ENCODE data around the gene CRYBG1. TPM values are rescaled to one million over a fixed set of nuclear protein-coding genes. Genes with fewer than 3 reads are reported as not detected.
"Not testable (repeated sequence)": the region's sequence is repeated elsewhere in the genome, so short reads cannot be mapped to it uniquely, and the experiment has no call there.

CRYBG1 gene
- total RNA-seq, 1 experiment from 2014 or later, result 31.3 TPM

- DNase-seq (ENCODE audit: low spot score), result no peak
Measured at GRCh38 chr6:106373502-106374239, 13.2 kb downstream of the CRYBG1 start.

- DNase-seq (ENCODE audit: low spot score), result no peak
Measured at GRCh38 chr6:106377061-106377540, 16.6 kb downstream of the CRYBG1 start.

GRCh38 chr6:106379951-106380350 is 19.4 kb downstream of the CRYBG1 start:
- no peak for DNase-seq (ENCODE audit: low spot score)

GRCh38 chr6:106380407-106380806 is 19.9 kb downstream of the CRYBG1 start:
- no peak for DNase-seq (ENCODE audit: low spot score)

DNA sequence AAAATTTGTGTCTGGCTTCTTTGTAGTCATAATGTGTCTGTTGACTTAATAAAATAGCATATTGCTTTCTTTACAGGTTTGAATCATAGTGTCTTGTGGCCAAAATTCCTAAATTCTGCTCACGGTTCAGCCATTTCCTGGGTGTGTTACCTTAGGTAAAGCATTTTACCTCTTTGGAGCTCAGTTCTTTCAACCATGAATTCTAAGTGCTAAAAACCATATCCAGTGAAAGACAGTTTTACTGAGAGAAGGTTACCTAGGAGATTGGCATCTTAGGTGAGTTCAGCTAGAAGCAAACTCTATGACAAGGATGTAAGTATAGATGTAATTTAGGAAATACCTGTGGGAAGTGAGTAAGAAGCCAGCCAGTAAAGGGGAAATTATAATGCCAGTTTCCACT is 20.7 kb downstream of the CRYBG1 start:
- no peak for DNase-seq (ENCODE audit: low spot score)

DNA sequence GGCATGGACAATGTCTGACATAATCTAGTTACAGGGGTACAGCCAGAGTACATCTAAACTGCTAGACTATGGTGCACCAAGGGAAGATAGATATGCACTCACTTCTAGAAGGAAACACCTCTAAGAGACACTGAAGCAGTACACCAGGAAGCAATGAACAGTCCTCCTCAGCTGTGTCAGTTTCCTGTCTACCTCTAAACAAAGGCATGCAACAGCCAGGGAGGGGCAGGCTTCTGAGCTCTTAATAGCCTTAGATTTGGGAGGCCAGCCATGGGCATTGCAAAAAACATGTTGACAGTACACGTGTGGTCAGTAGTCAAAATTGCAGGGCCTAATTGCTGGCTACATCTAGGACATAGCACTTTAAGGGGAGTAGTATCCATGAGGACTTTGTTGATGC is 21.4 kb downstream of the CRYBG1 start:
- peak; percentile 58 for DNase-seq (ENCODE audit: low spot score)

DNA sequence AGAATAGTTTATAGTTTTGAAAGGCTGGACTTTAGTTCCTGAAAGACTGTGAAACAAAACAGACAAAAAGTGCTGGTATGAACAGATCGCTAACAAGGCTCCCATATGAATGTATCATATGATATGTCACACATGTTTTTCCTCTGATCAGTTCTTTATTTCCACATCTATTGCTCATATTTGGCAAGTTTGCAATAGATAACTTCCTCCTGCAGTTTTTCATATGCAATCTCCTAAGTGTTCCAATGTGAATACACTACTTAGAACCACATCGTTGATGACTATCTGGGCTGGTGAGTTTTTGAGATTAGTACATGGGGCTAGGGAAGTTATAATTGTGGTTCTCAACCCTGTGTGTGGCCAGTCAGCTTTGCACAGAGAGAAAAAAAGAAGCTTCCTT is 23.1 kb downstream of the CRYBG1 start:
- DNase-seq (ENCODE audit: low spot score), result no peak

- no peak for DNase-seq (ENCODE audit: low spot score)
Measured at GRCh38 chr6:106385530-106385929, 25.0 kb downstream of the CRYBG1 start.

GRCh38 chr6:106387875-106388274 is 27.4 kb downstream of the CRYBG1 start:
- no peak for DNase-seq (ENCODE audit: low spot score)

- DNase-seq (ENCODE audit: low spot score), result no peak
Measured at GRCh38 chr6:106390088-106390487, 29.6 kb downstream of the CRYBG1 start.

- peak; percentile 60 for DNase-seq (ENCODE audit: low spot score)
Measured at GRCh38 chr6:106396426-106397220, 36.1 kb downstream of the CRYBG1 start.

- DNase-seq (ENCODE audit: low spot score), result no peak
Measured at GRCh38 chr6:106397431-106397830, 36.9 kb downstream of the CRYBG1 start.

- DNase-seq (ENCODE audit: low spot score), result no peak
Measured at GRCh38 chr6:106398621-106399020, 38.1 kb downstream of the CRYBG1 start.

- not testable (repeated sequence) for DNase-seq (ENCODE audit: low spot score)
Measured at GRCh38 chr6:106405044-106405443, 44.5 kb downstream of the CRYBG1 start.

GRCh38 chr6:106411056-106411455 is 50.5 kb downstream of the CRYBG1 start:
- DNase-seq (ENCODE audit: low spot score), result peak; percentile 53

- peak; percentile 53 for DNase-seq (ENCODE audit: low spot score)
Measured at GRCh38 chr6:106411643-106412200, 51.2 kb downstream of the CRYBG1 start.

DNA sequence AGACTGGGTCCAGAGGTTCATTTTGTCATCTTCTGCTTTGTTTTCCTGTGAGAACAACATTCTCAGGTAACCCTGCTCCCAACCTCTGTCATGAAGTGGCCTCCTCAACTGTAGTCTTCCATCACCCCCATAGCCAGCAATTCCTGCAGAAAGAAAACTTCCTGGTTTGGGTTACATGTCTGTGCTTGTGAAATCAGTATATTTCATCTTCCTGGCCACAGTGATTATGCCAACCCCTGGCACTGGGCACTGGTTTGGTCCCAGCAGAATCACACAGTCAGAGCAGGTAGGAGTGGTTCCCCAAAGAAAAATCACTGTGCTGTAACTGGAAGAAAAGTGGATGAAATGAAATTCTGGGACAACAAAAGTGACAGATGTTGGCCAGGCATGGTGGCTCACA is 52.5 kb downstream of the CRYBG1 start:
- no peak for DNase-seq (ENCODE audit: low spot score)

DNA sequence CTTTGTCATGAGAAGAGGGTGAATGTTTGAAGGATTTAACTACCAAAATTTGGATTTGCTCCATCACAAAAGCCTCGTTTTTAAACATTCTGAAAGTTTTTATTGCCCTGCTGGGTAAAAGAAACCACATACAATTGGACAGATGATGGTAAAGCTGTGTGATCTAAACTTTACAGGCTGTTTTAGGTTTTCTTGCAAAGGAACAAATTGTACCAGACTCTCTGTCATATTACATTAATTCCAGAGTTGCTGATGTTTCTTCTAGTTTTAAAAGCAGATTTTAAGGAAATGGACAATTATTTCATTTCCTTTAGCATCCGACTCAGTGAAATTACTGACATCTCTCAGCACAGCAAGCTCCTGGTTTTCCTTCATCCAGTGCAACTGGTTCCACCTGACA is 53.2 kb downstream of the CRYBG1 start:
- no peak for DNase-seq (ENCODE audit: low spot score)

DNA sequence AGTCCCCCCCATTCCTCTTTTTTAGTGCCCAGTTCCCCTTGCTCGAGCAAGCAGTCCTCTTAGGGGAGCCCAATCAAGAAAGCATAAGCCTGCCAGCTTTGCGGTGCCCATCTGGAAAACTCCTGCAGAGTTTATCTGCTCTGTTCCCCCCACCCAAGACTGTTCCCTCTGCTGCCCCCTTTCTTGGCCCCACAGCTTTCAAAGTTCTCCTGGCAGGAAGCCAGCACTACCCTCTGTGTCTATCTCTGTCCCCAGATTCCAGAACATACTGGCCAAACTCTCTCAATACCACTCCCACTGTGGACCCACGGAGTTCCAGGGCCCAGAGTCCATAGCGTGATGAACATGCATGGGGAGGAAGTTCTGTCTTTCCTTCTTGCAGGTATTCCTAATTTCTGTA is 55.4 kb downstream of the CRYBG1 start:
- DNase-seq (ENCODE audit: low spot score), result no peak

GRCh38 chr6:106417572-106418147 is 57.1 kb downstream of the CRYBG1 start:
- no peak for DNase-seq (ENCODE audit: low spot score)

DNA sequence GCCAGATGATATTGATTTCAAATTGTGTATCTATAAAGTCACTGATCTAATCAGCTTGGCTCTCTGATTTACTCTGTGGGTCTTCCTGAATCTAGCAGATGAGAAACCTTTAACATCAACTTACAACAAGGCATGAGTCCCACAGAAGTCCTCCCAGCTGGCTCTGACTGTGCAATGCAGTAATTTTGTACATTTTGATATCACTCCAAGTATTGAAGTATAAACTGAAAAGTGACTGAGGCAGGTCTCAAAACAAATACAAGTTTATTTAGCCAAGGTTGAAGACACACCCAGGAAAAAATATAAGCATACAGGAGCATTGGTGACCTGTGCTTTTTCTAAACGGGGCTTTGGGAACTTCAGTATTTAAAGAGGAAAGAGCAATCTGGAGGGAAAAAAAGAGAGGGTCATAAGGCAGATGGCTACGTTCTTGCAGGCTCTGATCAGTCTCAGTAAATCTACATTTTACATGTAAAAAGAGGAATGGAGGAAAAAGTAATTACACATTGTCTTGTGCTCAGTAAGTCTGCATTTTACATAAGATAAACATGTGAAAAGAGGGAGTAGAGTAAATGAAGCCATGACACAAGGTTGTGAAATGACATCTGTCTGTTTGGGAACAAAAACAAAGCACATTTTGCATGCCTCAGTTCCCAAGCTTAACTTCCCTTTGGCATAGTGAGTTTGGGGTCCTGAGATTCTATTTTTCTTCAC is 59.5 kb downstream of the CRYBG1 start:
- no peak for DNase-seq (ENCODE audit: low spot score)

- no peak for DNase-seq (ENCODE audit: low spot score)
Measured at GRCh38 chr6:106421496-106421895, 61.0 kb downstream of the CRYBG1 start.

Measured in HT-29 (cell line).